ENCODE data around the gene PIAS1.

PIAS1 gene

DNA sequence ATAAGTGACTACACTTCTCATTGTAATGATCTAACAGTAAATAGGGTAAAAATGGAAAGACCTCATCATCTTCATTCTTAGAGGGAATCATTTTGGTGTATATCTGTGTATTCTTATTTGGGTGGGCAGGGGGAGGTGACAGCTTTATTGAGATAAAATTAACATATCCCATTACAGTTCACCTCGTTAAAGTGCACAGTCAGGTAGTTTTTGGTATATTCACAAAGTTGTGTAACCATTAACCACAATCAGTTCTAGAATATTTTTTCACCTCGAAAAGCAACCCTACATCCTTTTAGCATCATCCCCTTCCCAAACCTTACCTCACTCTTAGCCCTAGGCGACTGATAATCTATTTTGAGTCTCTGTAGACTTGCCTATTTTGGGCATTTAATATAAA lies 8.1 kb downstream of the PIAS1 start:
- no peak for DNase-seq (ENCODE audit: low spot score)
- FAIRE-seq = no peak

DNA sequence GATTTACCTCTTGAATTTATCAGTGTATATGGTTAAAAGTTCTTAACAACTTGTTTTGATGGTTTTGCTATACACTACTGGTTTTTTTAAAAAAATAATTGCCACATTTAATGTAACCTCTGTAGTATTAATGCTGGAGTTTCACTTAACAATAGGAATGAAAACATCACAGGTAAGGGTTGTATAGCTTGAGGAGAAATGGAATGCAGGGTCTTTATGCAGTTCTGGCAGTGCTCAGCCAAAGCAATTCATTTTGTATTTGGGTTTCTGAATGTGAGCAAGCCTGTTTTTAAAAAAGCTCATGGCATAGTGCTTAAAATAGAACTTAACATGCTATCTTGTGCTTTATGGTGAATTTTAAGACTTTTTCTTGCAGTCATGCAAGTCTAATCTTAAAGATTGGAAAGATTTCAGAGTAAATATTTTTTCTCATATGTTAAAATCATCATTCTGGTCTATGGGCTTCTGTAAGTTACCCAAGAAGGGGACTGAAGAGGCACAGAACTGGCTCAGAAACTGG lies 8.9 kb downstream of the PIAS1 start:
- FAIRE-seq = no peak
- DNase-seq (ENCODE audit: low spot score) = no peak

DNA sequence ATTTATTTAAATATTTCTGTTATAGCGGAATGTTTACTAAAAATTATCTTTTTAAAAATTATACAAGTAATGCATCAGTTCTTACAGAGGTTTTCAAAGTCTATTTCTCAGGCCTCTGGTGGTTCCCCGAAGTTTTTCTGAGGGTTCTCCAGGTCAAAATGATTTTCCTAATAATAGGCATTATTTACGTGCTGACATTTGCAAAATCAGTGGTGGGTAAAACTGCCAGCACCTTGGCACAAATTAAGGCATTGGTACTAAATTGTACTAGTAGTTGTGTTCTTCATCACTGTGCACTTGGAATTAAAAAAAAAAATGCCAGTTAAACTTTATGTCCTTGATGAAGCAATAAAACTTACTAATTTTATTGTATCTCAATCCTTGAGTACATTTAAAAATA lies 9.5 kb downstream of the PIAS1 start:
- FAIRE-seq = no peak
- no peak for DNase-seq (ENCODE audit: low spot score)

DNA sequence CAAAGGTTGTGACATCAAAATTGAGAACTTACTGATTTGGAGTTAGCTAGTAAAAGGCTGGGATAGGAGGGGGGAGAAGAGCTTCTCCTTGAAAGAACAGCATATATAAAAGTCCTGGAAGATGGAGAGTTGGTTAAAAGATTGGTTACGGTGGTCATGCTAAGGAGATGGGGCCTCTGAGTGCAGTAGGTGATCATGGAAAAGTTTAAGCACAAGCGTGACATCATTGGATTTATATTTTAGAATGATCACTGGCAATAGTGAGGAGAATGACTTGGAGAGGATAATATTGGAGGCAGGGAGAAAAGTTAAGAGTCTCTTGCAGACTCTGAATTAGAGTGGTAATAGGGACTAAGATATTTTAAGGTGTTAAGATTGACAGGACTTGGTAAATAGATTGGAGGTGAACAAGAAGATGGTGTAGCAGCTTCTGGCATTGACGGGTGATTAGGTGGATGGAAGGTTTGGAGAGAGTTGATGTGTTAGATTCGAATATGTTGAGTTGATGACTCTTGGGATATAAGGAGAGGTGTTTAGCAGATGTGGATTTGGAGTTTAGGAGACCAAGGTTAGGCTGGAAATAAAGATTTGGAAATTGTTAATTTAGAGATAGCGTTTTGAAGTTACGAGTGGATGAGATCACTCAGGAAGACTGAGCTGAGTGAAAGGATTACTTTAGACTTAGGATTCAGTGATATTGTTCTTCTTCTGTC lies 19.6 kb downstream of the PIAS1 start:
- FAIRE-seq = no peak

DNA sequence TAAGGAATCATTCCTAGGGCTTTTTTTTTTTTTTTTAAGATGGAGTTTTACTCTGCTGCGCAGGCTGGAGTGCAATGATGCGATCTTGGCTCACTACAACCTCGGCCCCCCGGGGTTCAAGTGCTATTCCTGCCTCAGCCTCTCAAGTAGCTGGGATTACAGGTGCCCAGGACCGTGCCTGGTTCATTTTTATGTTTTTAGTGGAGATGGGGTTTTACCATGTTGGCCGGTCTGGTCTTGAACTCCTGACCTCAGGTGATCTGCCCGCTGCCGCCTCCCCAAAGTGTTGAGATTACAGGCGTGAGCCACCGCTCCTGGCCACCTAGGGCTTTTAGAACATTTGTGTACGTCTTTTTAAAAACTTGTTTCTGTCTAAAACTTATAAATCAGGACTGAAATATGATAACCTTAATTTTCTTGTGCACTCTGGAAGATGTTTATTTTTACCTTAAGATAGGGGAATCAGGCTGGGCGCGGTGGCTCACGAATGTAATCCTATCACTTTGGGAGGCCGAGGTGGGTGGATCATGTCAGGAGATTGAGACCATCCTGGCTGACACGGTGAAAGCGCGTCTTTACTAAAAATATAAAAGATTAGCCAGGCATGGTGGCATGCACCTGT lies 21.8 kb downstream of the PIAS1 start:
- no peak for FAIRE-seq
- no peak for DNase-seq (ENCODE audit: low spot score)

More for the DNA sequence above, 19.6 kb downstream of the PIAS1 start:
- no peak for DNase-seq (ENCODE audit: low spot score)

DNA sequence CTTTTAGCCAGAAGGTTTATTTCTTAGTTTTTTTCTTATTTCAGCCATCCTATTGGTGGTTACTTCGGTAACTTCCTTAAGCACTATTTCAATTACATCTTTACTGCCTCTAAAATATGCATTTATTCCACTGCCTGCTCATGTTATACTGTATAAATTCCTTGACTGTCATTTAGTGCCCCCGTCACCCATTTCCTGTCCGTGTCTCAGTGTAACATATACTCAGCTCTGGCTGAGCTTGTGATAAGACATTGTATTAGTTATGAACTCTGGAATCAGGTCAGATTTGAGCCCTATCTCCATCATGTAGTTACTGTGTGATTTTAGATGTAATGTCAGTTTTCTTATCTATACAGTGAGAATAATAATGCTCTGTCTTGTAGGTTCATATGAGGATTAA lies 24.2 kb downstream of the PIAS1 start:
- DNase-seq (ENCODE audit: low spot score) (no peak), FAIRE-seq (no peak)

DNA sequence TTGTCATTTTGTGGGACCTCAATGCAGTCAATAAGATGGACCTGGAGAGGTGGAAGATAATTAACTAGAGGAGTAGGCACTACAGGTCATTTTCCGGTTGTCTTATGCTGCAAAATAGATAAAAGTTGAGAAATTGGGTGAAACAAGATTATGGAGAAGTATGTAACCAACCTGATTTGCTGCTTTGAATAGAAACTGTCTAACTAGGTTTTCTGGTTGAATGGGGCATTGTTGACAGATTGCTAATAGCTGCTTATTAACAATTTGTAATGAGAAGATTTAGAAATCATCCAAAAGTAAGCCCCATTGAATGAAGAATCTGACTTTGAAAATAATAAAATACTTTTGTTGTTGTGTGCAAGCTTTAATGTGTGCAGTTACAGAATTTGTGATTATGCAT lies 26.2 kb downstream of the PIAS1 start:
- DNase-seq (ENCODE audit: low spot score) (no peak), FAIRE-seq (no peak)

DNA sequence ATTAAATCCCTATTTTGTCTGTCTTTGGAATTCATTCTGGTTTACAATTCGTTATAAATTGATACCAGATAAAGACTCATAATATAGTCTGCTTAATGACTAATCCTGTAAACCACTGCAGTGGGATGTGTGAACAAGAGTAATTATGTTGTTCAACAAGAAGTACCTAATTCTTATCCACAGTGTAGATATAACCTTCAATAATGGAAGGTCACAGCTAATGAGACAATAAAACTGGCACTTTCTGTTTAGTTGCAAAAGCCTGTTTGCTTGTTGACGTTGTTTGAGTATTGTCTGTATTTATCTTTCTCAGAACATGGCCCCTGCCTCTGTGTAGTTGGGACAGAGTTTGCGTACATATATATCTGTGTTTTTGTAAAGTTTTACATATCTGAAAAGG lies 26.7 kb downstream of the PIAS1 start:
- FAIRE-seq = no peak
- DNase-seq (ENCODE audit: low spot score) = no peak

DNA sequence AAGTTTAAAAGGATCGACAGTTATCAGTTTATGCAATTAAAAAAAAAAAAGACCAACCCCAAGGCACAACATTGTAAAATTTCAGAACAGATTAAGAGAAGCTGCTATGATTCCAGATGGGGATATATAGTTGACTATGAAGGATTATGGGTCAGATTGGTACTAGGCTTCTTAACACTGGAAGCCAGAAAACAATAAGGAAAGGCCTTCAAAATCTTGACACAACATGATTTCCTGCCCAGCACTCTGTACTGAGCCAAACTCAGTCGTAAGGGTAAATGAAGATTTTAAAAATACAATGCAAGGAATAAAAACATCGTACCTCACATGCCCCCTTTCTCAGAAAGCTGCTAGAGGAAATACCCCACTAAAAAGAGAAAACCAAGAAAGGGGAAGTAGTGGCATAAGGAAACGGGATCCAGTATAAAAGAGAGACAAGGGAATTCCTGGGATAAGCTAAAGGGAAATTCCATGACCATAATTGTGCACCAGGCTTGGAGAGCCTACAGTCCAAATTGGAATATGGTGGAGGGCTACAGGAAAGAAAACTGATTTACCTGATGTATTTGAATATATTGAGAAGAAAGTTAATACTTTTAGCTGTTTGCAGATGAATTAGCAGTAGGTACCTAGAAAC lies 27.9 kb downstream of the PIAS1 start:
- FAIRE-seq (no peak), DNase-seq (ENCODE audit: low spot score) (no peak)

DNA sequence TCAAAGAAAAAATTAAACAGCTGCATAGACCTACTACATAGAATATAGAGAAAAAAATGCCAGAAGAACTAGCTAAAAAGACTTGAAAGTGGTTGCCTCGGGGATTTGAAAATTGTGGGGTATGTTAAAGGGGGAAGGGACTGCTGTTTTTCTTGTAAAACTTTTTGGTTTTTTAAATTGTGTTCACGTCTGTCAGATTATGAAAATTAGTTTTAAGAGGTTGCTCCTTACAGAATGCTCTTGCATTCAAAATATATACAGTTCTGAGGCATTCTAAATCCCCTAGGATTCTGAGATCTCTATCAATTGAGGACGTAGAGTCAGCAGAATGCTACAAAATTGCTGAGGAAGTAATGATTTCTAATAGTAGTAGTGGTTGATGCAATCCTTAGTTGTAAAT lies 28.6 kb downstream of the PIAS1 start:
- no peak for FAIRE-seq
- DNase-seq (ENCODE audit: low spot score) = no peak

DNA sequence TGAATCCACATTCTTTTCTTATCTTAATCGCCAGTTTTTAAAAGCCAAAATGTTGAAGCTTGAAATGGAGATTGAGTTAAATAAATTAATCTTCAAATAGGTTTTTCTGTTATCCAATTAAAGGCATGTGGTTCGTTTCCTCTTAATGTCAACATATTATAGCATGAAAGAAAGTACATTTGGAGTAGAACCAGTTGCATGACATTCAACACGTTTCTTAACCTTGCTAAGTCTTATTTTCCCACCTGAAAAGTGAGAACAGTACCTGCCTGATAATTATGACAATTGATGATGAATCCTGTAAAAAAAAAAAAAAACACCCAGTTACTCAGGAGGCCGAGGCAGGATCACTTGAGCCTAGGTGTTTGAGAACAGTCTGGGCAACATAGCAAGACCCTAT lies 29.3 kb downstream of the PIAS1 start:
- FAIRE-seq (no peak), DNase-seq (ENCODE audit: low spot score) (no peak)

DNA sequence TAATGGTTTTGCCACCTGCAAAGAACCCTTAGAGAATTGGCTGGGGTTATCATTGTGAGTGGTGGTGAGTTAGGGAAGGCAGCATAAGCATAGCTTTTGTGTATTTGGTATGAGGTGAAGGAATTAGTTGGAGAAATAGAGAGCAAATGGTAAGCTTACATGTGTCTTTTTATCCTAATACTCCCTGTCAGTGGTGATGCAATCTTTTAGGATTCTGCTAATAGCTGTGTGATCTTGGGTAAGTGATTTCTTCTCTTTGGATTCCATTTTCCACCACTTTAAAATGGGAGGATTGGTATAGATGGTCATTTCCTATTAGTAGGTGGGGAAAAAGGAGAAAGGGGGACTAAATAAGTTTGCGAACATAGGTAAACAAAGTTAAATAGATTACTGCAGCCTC lies 30.9 kb downstream of the PIAS1 start:
- FAIRE-seq = no peak

DNA sequence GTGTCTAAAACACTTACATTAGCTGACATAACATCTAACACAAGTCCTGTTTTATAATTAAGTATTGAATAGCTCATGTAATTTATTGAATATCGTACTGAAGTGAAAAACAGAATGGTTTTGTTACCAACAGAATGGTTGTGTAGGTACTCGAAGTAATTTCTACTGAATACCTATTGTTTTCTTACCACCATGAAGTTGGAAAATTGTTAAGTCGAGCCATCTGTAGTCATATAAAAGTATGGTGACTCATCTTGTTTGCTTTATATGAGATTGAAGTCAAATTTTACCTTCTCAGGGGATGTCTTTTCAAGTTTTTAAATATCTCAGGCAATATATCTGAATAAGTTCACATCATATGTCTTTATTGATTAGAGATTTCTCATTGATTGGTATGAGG lies 37.6 kb downstream of the PIAS1 start:
- FAIRE-seq (no peak), DNase-seq (ENCODE audit: low spot score) (no peak)

More for the DNA sequence above, 30.9 kb downstream of the PIAS1 start:
- no peak for DNase-seq (ENCODE audit: low spot score)

DNA sequence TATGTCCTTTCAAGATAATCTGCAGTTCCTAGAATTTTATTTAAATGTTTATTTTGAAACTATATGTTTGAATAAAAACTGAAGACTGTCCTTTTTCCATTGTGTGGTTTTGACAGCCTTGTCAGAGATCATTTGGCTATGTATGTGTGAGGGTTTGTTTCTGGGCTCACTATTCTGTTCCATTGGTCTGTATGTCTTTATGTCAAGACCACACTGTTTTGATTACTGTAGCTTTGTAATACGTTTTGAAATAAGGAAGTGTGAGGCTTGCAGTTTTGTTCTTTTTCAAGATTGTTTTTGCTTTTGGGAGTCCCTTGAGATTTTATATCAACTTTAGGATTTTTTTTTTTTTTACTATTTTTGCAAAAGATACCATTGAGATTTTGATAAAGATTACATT lies 42.0 kb downstream of the PIAS1 start:
- FAIRE-seq (no peak), DNase-seq (ENCODE audit: low spot score) (no peak)

DNA sequence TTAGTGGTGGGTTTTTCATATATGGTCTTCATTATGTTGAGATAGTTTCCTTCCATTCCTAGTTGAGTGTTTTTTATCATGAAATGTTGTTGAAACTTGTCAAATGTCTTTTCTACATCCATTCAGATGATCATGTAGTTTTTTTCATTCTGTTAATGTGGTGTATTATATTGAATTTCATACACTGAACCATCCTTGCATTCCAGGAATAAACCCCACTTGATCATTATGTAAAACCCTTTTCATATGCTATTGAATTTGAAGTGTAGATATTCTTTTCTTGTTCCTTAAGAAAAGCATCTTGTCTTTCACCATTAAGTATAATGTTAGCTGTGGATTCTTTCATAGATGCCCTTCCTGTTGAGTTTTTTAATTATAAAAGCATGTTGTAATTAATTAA lies 42.9 kb downstream of the PIAS1 start:
- FAIRE-seq = no peak
- DNase-seq (ENCODE audit: low spot score) = no peak

DNA sequence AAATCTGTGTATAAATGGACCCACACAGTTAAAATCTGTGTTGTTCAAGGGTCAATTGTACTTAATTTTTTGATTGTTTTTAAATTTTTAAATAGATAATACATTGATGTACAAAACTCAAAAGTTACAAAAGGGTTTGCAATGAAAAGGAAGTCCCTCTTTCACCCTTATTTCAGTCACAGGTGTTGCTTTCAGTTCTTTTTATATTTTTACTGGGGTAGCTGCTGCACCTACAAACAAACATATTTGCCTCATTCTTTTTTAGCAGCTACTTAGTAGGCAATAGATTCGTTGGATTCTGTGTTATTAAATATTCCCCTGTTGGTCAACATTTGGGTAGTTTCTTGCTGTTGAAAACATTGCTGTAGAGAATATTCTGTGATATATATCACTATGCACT lies 44.4 kb downstream of the PIAS1 start:
- FAIRE-seq (no peak), DNase-seq (ENCODE audit: low spot score) (no peak)

DNA sequence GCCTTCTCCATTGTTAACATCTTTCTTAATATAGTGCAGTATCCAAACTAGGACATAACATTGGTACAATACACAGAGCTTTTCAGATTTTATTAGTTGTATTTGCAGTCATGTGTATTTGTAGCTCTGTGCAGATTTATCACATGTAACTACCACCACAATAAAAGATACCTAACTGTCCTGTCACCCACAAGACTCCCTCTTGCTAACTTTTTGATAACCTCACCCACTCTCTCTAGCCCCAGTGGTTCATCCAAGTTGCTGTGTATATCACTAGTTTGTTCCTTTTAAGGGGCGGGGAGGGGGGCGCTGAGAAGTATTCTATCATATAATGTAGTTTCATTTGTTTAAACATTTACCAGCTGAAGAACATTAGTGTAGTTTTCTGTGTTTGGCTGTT lies 46.1 kb downstream of the PIAS1 start:
- FAIRE-seq (no peak), DNase-seq (ENCODE audit: low spot score) (no peak)

DNA sequence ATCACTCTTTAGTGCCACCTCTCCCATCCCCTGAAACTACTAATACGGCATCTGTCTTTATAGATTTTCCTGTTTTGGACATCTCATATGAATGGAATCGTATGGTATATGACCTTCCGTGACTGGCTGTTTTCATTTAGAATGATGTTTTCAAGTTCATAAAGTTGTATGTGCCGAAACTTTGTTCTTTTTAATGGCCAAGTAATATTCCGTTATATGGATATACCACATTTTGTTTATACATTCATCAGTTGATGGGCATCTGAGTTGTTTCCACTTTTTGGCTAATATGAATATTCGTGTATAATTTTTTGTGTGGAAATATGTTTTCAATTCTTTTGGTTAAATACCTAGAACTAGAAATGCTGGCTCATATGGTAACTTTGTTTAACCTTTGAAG lies 49.5 kb downstream of the PIAS1 start:
- DNase-seq (ENCODE audit: low spot score) = no peak
- FAIRE-seq = no peak

DNA sequence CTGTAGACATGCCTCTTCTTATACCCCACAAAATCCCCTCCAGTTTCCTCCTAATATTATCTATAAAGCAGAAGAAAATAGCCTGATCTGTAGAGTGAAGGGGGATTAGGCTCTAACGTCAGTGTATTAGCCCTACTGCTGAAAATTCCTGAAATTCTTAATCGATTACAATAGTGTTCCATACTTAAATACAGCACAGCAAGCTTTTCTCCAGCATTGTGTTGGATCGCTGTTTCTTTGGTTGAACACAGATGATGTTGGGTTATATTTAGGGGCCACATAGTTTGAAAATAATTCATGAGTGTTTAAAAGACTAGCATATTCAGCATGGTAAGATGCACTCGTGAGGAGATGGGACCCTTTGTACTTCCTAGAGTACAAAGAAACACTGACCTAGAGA lies 52.5 kb downstream of the PIAS1 start:
- no peak for DNase-seq (ENCODE audit: low spot score)
- no peak for FAIRE-seq

DNA sequence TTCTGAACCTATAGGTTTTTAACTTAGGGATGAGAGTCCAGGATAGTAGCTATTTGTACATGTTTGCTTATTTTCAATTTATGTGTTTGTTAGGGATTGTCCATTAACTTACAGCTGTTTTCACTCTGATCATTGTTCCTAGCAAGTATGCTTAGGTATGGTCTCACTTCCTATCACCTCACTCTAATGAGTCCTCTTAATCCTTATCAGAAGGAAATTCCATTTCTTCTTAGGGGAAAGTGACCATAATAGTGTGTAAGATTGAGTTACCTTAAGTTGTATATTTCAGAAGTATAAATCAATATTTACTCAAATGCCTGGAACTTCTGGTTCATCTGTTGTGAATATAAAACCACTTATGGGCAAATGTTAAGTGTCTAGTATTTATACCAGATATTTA lies 53.0 kb downstream of the PIAS1 start:
- FAIRE-seq (no peak), DNase-seq (ENCODE audit: low spot score) (no peak)

DNA sequence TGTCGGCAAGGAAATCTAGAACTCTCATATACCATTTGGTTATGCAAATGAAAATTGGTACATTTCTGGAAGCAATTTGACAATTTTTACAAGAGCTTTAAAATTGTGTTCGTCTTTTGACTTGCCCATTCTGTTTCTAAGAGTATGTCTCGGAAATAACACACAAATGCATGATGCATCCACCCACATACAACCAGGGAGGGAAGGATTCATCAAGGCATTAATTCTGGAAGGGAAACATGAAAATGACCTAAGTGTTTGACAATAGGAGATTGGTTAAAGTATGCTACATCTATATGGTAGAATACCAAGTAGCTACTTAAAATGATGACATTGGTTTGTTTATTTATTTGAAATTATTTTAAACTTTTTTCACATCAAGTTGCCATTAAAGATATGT lies 58.6 kb downstream of the PIAS1 start:
- DNase-seq (ENCODE audit: low spot score) (no peak), FAIRE-seq (no peak)

DNA sequence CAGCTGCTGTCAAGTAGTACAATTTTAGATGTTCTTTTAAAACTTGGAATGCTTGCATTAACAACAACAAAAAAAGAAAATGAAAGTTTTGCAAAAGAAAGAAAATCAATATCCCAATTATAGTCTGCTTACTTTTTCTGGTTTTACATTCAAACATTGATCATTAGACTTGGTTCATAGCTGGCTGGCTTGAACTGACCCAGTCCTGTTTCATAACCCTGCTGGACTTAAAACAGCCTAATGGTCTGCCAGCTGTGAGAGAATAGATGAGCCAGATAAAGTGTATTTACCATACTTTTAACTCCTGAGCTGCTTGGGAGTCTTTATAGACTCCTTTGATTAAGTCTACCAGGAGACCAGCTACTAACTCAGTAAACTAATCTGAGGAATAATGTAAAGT lies 59.2 kb downstream of the PIAS1 start:
- DNase-seq (ENCODE audit: low spot score) (no peak), FAIRE-seq (no peak)

DNA sequence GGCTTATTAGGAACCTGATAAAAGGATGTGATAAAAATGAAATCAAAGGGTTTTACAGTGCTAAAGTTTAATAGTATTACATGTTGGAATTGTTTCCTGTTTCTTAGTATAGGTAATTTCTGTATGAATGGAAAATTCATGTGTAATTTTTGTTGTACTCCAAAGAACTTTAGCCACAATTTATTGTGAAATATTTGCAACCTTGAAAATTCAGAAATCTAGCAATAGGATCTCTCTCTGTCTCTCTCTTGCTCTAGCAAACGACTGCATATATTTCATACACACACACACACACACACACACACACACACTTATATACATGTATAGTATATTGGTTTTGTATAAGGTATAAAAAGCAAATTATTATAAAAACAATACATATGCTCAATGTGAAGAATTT lies 59.6 kb downstream of the PIAS1 start:
- FAIRE-seq = no peak
- DNase-seq (ENCODE audit: low spot score) = no peak

All from RCC 7860 (cell line).